Measurements from ENCODE around the gene ST6GALNAC3.

GRCh38 chr1:76209238-76209637 lies 134.7 kb downstream of the ST6GALNAC3 start:
- TF ChIP-seq CTCF (IDR thresholded peaks at IDR 0.05; ENCODE audit: low read depth, low read length, poor library complexity, severe bottlenecking) (no peak), EZH2phosphoT487 (IDR thresholded peaks at IDR 0.05; ENCODE audit: borderline replicate concordance, low read length) (no peak)
